ENCODE measurements around the gene PCBP2. TPM values are rescaled to one million over a fixed set of nuclear protein-coding genes. Genes with fewer than 3 reads are reported as not detected.

The PCBP2 gene
- total RNA-seq, 1 experiment from 2014 or later, result 981 TPM

GRCh38 chr12:53452159-53453077 lies 516 bp downstream of the PCBP2 start:
- DNase-seq (ENCODE audit: low spot score), result peak; percentile 86
- ATAC-seq, result peak; percentile 38
- H3K27ac Mint-ChIP-seq, result peak overlapping the region; percentile 100
- ChIA-PET CTCF (no interaction called here), POLR2A (interaction anchor here (0.7 kb wide), 1 partner anchor 104 kb away, joined by 6 read pairs; no protein-coding TSS in a partner anchor)
- H3K4me1 Mint-ChIP-seq, result peaks cover 23% of the 10 kb centered on the region
- H3K27me3 Mint-ChIP-seq (ENCODE audit: low read depth), result no peaks in the 10 kb centered on the region
- H3K4me3 Mint-ChIP-seq, result peak overlapping the region; percentile 96
- no peaks in the 10 kb centered on the region for H3K9me3 Mint-ChIP-seq
- peaks cover 54% of the 10 kb centered on the region for H3K36me3 Mint-ChIP-seq
- TF ChIP-seq FOXJ3 (CRISPR knock-in tag; IDR thresholded peaks at IDR 0.05; ENCODE audit: borderline replicate concordance), result no peak
- TF ChIP-seq, protein P1, sequence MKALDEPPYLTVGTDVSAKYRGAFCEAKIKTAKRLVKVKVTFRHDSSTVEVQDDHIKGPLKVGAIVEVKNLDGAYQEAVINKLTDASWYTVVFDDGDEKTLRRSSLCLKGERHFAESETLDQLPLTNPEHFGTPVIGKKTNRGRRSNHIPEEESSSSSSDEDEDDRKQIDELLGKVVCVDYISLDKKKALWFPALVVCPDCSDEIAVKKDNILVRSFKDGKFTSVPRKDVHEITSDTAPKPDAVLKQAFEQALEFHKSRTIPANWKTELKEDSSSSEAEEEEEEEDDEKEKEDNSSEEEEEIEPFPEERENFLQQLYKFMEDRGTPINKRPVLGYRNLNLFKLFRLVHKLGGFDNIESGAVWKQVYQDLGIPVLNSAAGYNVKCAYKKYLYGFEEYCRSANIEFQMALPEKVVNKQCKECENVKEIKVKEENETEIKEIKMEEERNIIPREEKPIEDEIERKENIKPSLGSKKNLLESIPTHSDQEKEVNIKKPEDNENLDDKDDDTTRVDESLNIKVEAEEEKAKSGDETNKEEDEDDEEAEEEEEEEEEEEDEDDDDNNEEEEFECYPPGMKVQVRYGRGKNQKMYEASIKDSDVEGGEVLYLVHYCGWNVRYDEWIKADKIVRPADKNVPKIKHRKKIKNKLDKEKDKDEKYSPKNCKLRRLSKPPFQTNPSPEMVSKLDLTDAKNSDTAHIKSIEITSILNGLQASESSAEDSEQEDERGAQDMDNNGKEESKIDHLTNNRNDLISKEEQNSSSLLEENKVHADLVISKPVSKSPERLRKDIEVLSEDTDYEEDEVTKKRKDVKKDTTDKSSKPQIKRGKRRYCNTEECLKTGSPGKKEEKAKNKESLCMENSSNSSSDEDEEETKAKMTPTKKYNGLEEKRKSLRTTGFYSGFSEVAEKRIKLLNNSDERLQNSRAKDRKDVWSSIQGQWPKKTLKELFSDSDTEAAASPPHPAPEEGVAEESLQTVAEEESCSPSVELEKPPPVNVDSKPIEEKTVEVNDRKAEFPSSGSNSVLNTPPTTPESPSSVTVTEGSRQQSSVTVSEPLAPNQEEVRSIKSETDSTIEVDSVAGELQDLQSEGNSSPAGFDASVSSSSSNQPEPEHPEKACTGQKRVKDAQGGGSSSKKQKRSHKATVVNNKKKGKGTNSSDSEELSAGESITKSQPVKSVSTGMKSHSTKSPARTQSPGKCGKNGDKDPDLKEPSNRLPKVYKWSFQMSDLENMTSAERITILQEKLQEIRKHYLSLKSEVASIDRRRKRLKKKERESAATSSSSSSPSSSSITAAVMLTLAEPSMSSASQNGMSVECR (CRISPR knock-in tag; IDR thresholded peaks at IDR 0.05; ENCODE audit: borderline replicate concordance), result peak; percentile 83; the same call in 1 of the 2 replicates
- no peak for TF ChIP-seq TCF7 (CRISPR knock-in tag; IDR thresholded peaks at IDR 0.05; ENCODE audit: low read depth)
- TF ChIP-seq FOXP1 (CRISPR knock-in tag; IDR thresholded peaks at IDR 0.05; ENCODE audit: borderline replicate concordance), result peak; percentile 60; the same call in 1 of the 2 replicates
- peak; percentile 52; the same call in 1 of the 2 replicates for TF ChIP-seq SP1 (CRISPR knock-in tag; conservative IDR thresholded peaks at IDR 0.05)
- TF ChIP-seq, protein P2, sequence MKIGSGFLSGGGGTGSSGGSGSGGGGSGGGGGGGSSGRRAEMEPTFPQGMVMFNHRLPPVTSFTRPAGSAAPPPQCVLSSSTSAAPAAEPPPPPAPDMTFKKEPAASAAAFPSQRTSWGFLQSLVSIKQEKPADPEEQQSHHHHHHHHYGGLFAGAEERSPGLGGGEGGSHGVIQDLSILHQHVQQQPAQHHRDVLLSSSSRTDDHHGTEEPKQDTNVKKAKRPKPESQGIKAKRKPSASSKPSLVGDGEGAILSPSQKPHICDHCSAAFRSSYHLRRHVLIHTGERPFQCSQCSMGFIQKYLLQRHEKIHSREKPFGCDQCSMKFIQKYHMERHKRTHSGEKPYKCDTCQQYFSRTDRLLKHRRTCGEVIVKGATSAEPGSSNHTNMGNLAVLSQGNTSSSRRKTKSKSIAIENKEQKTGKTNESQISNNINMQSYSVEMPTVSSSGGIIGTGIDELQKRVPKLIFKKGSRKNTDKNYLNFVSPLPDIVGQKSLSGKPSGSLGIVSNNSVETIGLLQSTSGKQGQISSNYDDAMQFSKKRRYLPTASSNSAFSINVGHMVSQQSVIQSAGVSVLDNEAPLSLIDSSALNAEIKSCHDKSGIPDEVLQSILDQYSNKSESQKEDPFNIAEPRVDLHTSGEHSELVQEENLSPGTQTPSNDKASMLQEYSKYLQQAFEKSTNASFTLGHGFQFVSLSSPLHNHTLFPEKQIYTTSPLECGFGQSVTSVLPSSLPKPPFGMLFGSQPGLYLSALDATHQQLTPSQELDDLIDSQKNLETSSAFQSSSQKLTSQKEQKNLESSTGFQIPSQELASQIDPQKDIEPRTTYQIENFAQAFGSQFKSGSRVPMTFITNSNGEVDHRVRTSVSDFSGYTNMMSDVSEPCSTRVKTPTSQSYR (CRISPR knock-in tag; IDR thresholded peaks at IDR 0.05), result peak; percentile 79
- no peak for TF ChIP-seq MLX (CRISPR knock-in tag; IDR thresholded peaks at IDR 0.05)
- no peak for TF ChIP-seq CBFB (CRISPR knock-in tag; IDR thresholded peaks at IDR 0.05; ENCODE audit: low read depth)
- no peak for TF ChIP-seq RORB (CRISPR knock-in tag; IDR thresholded peaks at IDR 0.05)
- TF ChIP-seq USF2 (CRISPR knock-in tag; IDR thresholded peaks at IDR 0.05), result no peak
- TF ChIP-seq ZBTB21 (CRISPR knock-in tag; IDR thresholded peaks at IDR 0.05; ENCODE audit: borderline replicate concordance), result no peak
- peak; percentile 44 for TF ChIP-seq HMGXB4 (CRISPR knock-in tag; IDR thresholded peaks at IDR 0.05)
- TF ChIP-seq HMGA2 (CRISPR knock-in tag; IDR thresholded peaks at IDR 0.05), result no peak
- TF ChIP-seq SMAD3 (CRISPR knock-in tag; IDR thresholded peaks at IDR 0.05; ENCODE audit: borderline replicate concordance), result no peak
- TF ChIP-seq GRHL2 (CRISPR knock-in tag; IDR thresholded peaks at IDR 0.05; ENCODE audit: insufficient replicate concordance, severe bottlenecking), result no peak
- no peak; the same call in 1 of the 2 replicates for TF ChIP-seq CTCF (IDR thresholded peaks at IDR 0.05)
- TF ChIP-seq ATF3 (CRISPR knock-in tag; conservative IDR thresholded peaks at IDR 0.05), result no peak
- TF ChIP-seq PRDM15 (CRISPR knock-in tag; IDR thresholded peaks at IDR 0.05), result no peak; the same call in 1 of the 2 replicates
